Body of pancreas (tissue), 4 donors: ENCODE results near the gene RAD9B.

Experiments
- POLR2A ChIP-seq, 3 donors: fragments of 450-650 bp; IDR thresholded peaks; one replicate each; pipeline ENCODE4 v1.6.1; 2016; ENCODE audit warnings: antibody characterized with exemption in 3 of 3, mild to moderate bottlenecking in 2 of 3
- TF ChIP-seq, protein P1 (sequence below), 7 experiments: fragments of 450-650 bp in 4 of 7; fragments of 200-600 bp in 3 of 7; sonication (generic) in 3 of 7; IDR thresholded peaks; one replicate each; pipeline ENCODE4 v1.5.1; 2016 to 2019; ENCODE audit warnings: antibody characterized with exemption in 7 of 7

DNA sequence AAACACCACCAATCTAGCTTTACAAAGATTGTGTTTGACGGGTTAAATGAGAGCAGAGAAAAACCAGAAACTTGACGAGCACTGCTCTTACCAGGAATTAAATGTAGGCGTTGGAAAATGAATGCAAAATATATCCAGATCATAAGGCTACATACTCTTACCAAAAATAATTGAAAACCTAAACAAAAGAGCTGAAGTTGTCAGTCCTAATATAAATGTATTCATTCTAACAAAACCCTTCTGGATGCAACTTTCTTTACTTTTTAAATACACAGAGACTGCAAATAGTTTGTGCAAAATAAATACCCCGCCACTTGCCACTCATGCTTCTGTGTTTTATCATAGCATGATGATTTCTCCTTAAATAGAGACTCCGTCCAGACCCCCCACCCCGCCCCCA, 32.7 kb downstream of the RAD9B start:
- TF ChIP-seq, protein P1, sequence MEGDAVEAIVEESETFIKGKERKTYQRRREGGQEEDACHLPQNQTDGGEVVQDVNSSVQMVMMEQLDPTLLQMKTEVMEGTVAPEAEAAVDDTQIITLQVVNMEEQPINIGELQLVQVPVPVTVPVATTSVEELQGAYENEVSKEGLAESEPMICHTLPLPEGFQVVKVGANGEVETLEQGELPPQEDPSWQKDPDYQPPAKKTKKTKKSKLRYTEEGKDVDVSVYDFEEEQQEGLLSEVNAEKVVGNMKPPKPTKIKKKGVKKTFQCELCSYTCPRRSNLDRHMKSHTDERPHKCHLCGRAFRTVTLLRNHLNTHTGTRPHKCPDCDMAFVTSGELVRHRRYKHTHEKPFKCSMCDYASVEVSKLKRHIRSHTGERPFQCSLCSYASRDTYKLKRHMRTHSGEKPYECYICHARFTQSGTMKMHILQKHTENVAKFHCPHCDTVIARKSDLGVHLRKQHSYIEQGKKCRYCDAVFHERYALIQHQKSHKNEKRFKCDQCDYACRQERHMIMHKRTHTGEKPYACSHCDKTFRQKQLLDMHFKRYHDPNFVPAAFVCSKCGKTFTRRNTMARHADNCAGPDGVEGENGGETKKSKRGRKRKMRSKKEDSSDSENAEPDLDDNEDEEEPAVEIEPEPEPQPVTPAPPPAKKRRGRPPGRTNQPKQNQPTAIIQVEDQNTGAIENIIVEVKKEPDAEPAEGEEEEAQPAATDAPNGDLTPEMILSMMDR (IDR thresholded peaks at IDR 0.05), result no peak
- TF ChIP-seq POLR2A (IDR thresholded peaks at IDR 0.05), result no peak
